Stimulated activated naive CD8-positive, alpha-beta T cell treated with anti-CD3 and anti-CD28 coated beads, Interleukin-15, amount 100 ng/mL, for 72 hours (primary cell): ENCODE measurements around the gene SP1.

Experiments
- ATAC-seq: fragments of 150-1000 bp; cut with Tn5 transposase; 2 replicates; pipeline ENCODE4 v1.10.0; 2021; ENCODE audit warnings: mild to moderate bottlenecking, moderate library complexity
- DNase-seq, 2 donors: peaks; one replicate each; pipeline ENCODE4 v3.0.0; 2021 to 2022
- H3K27ac Mint-ChIP-seq, 2 donors: one replicate each; pipeline ENCODE4 v1.8.0; 2022; ENCODE audit warnings: mild to moderate bottlenecking in 2 of 2, mixed read lengths in 2 of 2, moderate library complexity in 2 of 2
- H3K27me3 Mint-ChIP-seq: one replicate; pipeline ENCODE4 v1.8.0; 2022; ENCODE audit warnings: mixed read lengths
- H3K4me1 Mint-ChIP-seq: one replicate; pipeline ENCODE4 v1.8.0; 2022; ENCODE audit warnings: mild to moderate bottlenecking, mixed read lengths
- H3K4me3 Mint-ChIP-seq, 2 donors: one replicate each; pipeline ENCODE4 v1.8.0; 2022; ENCODE audit warnings: mild to moderate bottlenecking in 2 of 2, mixed read lengths in 2 of 2, moderate library complexity in 1 of 2
- H3K9me3 Mint-ChIP-seq, 2 donors: one replicate each; pipeline ENCODE4 v1.8.0; 2022; ENCODE audit warnings: mixed read lengths in 2 of 2

The SP1 gene

GRCh38 chr12:53464685-53465418 is 84.9 kb downstream of the SP1 start:
- no peak overlapping the region for H3K4me3 Mint-ChIP-seq
- peaks cover 59% of the 10 kb centered on the region for H3K4me1 Mint-ChIP-seq
- ATAC-seq = no peak
- H3K27ac Mint-ChIP-seq = peak overlapping the region; percentile 48 to 74
- no peak for DNase-seq
- H3K9me3 Mint-ChIP-seq = no peaks in the 10 kb centered on the region
- H3K27me3 Mint-ChIP-seq = no peaks in the 10 kb centered on the region

- H3K4me3 Mint-ChIP-seq = no peak overlapping the region
- ATAC-seq = no peak
- H3K4me1 Mint-ChIP-seq = peaks cover 56% of the 10 kb centered on the region
- no peak overlapping the region for H3K27ac Mint-ChIP-seq
- no peaks in the 10 kb centered on the region for H3K27me3 Mint-ChIP-seq
- H3K9me3 Mint-ChIP-seq = no peaks in the 10 kb centered on the region
- no peak for DNase-seq
These were observed 85.7 kb downstream of the SP1 start for GRCh38 chr12:53465679-53466078.
